Activated naive CD4-positive, alpha-beta T cell treated with anti-CD3 and anti-CD28 coated beads, Interleukin-2, amount 10 ng/mL, durations not matched to agents 5 hours and 36 hours (primary cell): ENCODE data around the gene NIF3L1. TPM values are rescaled to one million over a fixed set of nuclear protein-coding genes. Genes with fewer than 3 reads are reported as not detected.

Experiments
- total RNA-seq, 2 experiments: library from RNA; stranded (reverse); gene quantifications; one replicate each; pipeline ENCODE4 v1.2.3, GENCODE V29; 2021

NIF3L1 gene
- total RNA-seq = 10 to 100 TPM; 33.2 to 34.4 TPM

GRCh38 chr2:200888704-200889625 is at the start of gene NIF3L1, which contains the start of gene PPIL3:
TSS of gene NIF3L1 (plus strand) at chr2:200889371. CDS start at chr2:200891944, 2,573 bp downstream.
TSS of gene PPIL3 (minus strand) at chr2:200889077. CDS start at chr2:200887615, 1,462 bp downstream.

GRCh38 chr2:200864176-200865034 is 24.8 kb upstream of the NIF3L1 start, which contains the start of gene CLK1:
TSS of gene CLK1 (minus strand) at chr2:200864658. CDS start at chr2:200861862, 2,796 bp downstream.

Other genes starting within 250 kb of the NIF3L1 start
- gene BZW1, start 77.5 kb upstream of the NIF3L1 start, total RNA-seq = 100 to 1,000 TPM; 214 to 221 TPM
- 100 to 1,000 TPM; 130 to 139 TPM for gene CLK1, start 24.7 kb upstream of the NIF3L1 start, total RNA-seq
- gene PPIL3, start 294 bp upstream of the NIF3L1 start, total RNA-seq = 10 to 100 TPM; 73.7 to 89.5 TPM
- gene ORC2, start 74.3 kb downstream of the NIF3L1 start, total RNA-seq = 10 to 100 TPM; 42.0 to 53.7 TPM
- gene HYCC2, start 182.3 kb downstream of the NIF3L1 start, total RNA-seq = 10 to 100 TPM; 29.3 to 29.7 TPM
- 100 to 1,000 TPM; 113 to 118 TPM for gene NDUFB3, start 182.6 kb downstream of the NIF3L1 start, total RNA-seq
- 10 to 100 TPM; 85.3 to 93.5 TPM for gene CFLAR, start 226.8 kb downstream of the NIF3L1 start, total RNA-seq